NCI-H146 treated with DMSO at 0.1 percent for 48 hours (cell line): Measurements from ENCODE around the gene ADGRL2.

Experiments
- DNase-seq: peaks from one replicate; lab custom pipeline; 2025; ENCODE audit not compliant: unreplicated experiment; lab: John Stamatoyannopoulos, UW

Gene ADGRL2

DNA sequence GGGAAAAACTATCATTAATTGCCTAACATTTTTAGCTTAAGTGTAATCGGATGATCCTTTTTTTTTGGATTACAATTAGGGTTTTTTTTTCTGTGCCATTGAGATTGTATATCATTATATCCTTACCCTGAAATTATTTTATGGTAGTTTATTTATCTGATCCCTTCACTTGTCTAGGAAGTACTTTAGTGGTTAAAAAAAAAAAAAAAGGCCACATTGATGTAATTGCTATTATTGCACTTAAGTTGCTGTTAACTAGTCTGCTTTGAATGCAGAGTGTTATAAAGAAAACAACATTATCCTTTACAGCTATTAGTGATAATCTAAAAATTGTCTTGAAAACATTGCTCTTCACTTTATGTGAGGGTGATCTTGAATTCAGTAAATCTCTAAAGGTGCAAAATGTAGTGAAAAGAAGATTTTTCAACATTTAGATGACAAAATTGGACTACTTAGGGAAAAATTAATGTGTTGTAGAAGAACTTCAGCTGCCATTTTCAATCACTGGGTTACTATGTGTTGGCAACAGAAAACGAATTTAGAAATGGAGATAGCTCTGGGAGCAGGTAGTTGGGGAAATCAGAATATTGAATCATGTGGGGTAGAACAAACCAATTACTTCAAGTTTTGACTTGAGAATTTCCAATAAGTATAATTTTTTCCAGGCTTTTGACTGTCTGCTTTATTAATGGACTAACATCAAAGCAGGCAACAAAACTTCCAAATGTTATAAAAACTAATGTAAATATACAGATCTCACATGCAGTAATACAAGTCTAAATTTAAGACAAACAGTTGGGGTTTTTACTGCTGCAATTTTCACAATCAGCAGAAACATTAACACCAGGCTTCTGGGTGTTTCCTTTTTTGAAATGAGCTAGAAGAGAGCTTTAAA, 5.0 kb downstream of the ADGRL2 start:
- no peak for DNase-seq

DNA sequence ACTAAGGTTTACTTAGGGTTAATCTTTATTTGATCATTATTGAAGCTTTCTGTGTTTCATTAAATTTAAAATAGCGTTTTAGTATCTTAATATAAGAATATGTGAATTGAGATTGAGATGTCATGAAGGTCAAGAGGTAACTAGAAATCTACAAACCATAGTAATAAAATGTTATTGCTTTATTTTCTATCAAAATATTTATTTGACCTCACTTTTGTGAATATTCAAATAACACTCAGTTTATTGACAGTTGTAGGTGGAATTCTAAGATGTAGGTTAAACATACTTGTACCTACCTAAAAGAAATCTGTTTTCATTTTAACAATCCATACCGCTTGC, 5.7 kb downstream of the ADGRL2 start:
- DNase-seq, result no peak

DNA sequence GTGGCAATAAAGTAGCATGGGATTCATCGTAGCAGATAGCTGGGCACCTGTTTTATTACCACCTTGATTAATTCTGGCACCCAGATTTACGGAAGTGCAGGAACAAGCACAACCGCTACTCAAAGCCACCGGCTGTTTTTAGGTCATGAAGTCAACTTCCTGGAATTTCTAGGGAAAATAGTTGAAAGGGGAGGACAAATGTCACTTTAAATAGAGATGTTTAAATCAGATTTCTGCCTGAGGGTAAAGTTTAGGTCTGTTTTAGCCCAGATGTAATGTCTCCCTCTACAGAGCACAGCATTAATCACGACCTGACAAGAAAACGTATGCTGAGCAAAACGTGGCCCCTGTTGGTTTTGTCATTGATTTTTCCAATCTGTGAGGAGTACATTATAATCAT, 8.0 kb downstream of the ADGRL2 start:
- DNase-seq, result no peak

DNA sequence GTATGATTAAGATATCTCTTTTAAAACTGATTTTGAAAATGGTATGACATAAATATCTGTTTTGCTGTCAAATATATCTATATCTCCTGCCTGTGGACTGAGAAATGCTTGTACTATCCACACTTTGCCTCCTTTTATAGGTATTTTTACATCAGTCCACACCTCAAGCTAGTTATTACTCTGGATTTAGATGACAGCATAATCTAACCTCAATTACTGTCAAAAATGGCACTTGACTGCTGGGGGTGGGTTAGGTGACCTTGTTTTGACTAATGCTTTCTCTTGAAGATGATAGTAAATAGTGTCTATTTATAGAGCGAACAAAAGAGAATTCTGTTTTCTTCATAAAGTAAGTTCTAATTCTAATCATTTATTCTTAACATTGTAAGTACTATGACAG, 9.1 kb downstream of the ADGRL2 start:
- no peak for DNase-seq

DNA sequence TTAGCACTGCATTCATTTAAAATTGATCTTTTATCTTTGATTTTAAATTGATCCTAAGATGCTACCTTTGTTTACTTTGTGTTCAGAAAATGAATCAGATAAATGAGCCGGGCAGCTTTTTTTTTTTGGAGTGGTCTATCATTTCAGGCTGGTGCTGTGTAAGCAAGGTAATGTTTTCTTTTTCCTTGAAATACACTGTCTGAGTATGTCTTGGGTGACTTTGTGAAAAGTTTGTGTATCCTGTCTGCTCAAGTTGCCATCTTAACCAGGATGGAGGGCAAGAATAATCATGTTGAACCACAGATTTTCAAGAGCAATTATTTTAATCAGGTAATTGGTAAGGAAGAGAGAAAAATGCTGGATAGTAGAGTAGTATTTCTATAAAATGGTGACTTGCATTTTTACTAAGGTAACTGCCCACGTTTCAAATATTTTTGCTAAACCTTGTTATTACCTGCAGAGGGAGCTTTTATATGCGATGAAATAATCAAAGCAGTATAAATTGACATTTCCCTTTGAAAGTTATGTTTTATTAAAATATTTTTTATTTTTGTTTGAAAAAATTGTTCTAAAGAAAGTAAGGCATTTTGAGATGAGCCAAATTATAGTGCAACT, 11.1 kb downstream of the ADGRL2 start:
- no peak for DNase-seq

DNA sequence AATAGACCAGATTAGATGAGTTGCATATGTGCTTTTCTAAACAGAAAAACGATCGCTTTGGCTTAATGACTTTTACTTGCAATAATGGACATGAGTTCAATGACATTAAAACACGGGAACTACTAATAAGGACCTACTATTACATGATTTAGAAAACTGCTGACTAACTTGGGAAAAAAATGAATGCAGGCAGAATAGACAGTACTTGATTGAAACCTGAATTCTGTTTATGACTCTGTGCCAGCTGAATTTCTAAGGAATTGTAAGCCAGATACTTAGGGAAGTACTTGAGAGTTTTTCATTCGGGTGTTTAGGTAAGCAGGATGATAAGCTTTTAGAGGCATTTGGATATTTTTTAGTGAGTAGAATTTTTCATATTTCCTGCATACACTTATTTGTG, 12.0 kb downstream of the ADGRL2 start:
- no peak for DNase-seq

DNA sequence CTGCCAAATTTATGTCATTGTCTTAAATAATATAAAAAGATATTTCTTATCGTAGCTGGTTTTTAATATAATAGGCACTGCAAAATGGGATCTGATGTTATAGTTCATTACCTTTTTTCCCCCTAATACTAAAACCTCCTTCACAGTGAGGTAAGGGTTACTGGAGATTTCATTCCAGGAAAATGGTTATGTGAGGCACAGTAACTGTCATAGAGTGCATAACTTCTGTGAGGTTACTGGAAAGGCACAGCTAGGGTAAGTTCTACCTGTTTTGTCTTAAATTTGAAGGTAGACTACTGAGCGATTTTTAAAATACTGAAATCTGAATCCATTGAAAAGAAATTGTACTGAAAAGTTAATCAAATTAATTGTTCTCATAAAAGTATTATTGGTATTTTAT, 13.0 kb downstream of the ADGRL2 start:
- DNase-seq, result no peak

DNA sequence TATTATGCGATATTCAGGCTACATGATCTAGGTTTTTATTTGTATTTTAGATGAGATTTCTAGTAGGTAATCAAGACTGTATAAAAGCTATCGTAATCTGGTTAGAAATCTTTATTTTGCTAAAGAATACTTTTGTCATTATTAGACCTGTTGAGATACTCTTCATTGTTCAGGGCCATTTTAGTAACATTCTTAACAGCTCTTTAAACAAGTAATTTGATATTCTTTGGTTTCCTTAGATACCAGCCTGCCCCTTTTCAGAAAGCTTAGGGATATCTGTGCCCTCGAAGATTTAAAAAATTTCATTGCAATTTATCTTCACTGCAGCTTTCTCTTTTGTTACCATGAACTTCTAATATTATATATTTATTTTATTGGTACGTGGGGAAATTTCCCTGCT, 18.9 kb downstream of the ADGRL2 start:
- no peak for DNase-seq

DNA sequence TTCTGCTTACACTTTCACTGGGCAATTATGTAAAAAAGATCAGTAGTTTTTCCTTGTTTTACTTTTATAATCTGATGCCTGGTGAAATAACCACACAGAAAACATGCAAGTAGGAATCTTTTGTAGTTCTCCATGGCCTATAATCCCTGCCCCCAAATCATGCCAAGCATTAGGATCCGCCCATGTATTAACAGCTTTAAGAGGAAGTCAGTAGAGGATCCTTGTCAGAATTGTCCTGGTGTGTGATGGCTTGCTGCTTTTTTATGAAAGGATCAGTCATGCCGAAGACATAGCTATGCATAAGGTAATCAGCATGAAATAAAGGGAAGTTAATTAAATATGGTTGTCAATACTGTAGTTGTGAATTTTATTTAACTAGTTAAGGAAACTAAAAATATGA, 20.0 kb downstream of the ADGRL2 start:
- DNase-seq, result no peak

DNA sequence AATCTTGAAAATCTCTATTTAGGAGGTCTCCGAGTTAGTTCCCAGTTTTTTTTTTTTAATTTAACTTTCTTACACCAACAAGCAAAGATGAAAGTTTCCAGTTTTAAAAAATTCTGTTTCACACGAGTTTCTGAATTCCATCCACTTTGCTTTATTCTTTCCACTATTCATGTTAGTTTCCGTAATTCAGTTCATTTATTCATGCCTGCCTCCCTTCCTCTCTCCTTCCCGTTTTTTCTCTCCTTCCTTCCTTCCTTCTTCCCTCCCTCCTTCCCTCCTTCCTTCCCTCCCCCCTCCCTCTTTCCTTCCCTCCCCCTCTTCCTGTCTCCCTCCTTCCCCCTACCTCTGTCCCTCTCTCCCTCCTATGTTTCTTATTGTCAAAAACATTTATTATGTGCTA, 22.3 kb downstream of the ADGRL2 start:
- no peak for DNase-seq

DNA sequence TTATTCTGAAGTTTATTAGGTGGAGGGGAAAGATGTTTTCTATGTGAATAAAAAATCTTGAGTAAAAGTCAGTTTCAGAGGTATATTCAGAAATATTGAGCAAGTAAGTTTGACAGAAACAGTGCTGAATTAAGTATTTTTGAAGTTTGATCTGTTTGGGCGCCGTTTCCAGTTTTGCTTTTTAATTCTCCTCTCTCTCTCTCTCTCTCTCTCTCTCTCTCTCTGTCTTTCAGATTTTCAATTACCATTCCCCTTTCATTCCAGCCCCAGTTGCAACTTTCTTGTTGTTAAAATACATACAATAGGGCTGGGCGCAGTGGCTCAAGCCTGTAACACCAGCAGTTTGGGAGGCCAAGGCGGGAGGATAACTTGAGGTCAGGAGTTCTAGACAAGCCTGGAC, 24.0 kb downstream of the ADGRL2 start:
- no peak for DNase-seq

DNA sequence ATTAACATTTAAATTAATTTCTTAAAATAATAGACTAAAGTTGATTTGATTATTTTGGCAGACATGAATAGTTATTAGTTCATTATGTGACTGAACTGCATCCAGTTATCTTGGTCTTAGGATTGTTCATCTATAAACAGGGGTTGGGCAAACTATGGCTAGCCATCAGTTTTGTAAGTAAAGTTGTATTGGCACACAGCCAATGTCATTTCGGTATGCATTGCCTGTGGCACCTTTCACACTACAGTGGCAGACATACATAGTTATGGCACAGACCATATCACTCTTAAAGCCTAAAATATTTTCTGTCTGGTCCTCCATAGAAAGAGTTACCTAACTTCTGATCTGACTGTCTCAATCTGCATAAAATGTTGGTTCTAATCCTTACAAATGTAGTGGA, 27.2 kb downstream of the ADGRL2 start:
- DNase-seq, result no peak

DNA sequence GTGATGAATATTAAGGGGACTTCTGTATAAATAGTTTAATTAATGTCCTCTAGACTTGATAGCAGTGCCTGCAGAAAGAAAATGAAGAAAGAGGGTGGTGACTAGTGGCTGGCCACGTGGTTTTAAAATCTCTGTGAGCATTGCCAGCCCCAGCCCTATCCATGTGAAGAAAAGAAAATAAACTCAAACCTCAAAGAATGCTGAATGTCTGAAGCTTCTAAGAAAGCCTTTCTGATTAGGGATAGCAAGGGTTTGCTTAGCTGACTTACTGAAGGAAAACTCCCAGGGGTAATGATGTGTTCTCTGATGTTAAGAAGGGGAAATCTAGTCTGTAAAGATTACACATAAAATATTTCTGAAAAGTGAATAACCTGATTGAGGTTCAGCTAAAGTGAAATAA, 31.8 kb downstream of the ADGRL2 start:
- no peak for DNase-seq

DNA sequence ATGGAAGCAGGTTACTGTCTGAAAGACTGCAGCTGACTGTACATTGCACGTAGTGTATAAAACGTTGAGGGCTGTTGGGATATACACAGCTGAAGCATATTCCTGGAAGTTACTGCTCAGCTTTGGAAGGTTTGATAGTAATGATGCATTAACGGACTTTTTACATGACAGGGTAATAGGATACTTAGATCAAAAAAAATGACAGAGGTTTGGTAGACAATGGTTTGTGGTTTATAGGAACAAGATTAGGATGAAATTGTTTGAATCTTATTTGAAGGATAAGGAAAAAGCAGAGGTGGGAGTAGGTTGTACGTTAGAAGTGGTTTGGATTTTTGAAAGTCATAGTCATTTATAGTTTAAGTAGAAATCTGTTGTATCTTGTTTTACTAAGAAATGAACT, 33.0 kb downstream of the ADGRL2 start:
- DNase-seq, result no peak

DNA sequence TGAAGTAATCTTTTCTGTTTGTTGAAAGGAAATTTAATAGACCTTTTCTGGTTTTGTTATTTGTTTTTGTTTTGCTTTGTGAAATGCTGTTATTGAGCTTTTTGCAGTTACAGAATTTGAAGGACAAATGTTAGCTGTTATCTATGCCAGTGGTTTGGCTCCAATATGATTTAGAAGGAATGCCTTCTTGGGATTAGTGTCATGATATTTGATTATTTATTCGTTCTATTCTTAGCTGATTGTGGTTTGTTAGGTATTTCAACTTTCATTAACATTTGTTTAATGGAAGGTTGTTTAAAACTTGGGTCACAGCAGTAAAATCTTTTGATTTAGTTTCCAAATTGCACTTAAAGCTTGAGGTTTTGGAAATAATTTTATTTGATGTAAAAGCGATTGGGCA, 33.5 kb downstream of the ADGRL2 start:
- DNase-seq, result no peak

DNA sequence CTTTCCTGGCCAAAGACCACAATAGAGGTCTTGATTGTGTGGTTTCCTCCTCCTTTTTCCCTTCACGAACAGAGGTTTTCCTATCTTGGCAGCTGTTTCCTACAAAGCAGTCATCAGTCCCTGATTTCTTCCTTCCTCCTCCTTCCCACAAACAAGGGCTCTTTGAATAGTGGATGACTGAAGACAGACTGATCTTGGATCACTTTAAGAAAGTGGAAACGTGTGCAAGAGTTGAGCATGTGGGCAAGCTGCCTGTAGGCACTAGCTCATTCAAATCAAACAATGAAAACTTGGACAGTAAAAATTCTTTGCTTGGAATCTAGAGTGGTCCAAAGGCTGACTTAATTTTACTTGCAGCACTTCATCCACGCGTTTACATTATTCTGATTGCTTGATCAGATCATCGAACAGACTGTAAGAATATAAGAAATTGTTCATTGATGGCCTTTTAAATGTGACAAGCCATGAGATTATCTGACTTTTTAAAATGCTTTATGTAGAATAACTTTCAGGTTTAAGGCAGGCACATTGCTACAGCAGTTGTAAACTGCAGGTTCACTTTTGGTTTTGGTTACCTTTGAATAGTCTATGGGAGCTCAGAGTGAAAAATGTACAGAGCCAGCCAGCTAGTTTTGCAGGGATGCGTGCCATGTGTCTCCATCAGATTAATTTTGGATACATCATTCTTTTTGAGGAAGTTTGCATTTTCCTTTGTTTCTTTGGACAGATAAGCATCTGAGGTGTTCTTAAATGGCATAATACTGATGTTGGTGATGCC, 34.4 kb downstream of the ADGRL2 start:
- no peak for DNase-seq

DNA sequence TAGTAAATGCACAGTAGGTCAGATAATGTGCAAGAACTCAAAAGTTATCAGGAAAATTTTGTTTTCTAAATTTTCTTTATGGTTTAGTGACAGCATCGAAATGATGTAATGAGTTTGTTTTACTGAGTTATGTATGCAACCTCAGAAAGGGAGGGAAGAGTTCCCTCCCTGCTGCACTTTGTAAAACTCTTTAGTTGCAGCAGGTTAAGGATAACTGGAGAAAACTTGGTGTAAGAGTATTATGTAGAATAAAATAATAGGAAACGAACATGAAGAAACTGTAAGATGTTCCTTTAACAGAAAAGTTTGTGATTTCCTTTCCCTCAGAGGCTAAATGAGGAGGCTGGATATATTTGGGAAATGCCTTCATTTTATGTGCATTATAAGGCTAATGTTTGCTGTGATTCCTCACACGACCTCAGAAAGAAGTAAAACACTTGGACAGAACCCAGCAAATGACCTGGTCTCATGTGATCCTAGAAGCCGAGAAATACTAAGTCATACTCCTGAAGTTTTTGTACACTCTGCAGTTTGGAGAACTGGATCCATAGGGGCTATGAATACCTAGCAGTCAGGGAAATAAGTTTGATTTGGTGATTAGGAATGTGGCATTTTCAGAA, 35.4 kb downstream of the ADGRL2 start:
- DNase-seq, result no peak

DNA sequence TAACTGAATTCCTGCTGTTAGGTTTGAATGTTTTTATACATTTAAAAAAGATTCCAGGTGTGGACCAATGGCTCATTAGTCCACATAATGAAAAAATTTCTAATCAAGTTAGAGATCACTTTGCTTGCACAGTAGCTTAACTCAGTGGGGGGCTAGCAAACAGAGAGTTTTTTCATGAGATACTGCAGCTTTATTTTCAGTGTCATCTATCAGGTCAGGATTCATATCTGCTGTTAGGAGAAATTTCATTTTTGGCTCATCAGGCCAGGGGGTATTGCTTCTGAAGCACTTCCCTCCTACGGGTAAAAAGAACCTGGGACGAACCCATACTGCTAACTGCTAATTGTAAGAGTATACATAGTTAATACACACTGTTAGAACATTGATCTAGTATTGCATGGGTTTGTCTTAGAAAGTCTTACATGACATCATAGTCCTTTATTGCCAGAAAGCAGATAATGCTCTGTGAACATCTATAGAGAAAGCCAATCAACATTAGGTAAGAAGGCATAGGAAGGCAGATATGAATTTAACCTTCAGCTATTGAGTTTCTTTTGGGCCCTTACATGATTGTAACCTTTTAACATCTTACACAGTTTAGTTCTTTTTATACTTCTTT, 38.0 kb downstream of the ADGRL2 start:
- DNase-seq, result peak; percentile 20

DNA sequence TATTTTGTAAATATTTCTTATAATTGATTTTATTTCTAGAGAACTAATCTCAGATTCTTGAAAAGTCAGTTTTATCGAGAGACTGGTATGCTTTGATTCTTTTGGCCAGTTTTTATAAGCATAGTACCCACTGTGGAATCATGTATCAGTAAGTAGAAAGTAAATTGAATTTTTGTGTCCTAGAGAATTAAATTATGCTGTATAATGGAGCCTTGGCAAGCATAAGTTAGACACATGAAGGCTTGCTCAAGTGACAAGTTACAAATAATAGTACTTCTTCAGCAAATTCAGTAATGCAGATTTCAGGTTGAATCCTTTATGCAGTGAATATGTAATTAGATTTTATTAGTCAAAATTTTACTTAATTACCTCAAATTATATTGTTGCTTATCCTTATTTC, 40.1 kb downstream of the ADGRL2 start:
- no peak for DNase-seq

DNA sequence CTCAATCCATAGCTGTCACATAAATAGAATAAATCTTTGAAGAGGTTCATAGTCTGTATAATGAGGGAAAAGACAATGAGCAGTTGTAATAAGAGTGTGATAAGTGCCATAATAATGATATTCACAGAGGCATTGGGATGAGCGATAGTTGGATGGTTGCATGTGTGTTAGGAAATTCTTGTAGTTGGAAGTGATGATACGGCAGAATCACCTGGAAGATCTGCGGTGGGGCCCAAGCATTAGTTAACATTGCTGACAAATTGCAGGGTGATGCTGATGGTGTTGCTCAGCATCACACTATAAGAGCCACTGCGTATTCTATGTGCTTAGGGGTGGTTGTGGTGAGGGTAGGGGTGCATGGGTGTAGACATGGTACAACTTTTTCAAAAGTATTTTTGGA, 41.1 kb downstream of the ADGRL2 start:
- DNase-seq, result no peak

DNA sequence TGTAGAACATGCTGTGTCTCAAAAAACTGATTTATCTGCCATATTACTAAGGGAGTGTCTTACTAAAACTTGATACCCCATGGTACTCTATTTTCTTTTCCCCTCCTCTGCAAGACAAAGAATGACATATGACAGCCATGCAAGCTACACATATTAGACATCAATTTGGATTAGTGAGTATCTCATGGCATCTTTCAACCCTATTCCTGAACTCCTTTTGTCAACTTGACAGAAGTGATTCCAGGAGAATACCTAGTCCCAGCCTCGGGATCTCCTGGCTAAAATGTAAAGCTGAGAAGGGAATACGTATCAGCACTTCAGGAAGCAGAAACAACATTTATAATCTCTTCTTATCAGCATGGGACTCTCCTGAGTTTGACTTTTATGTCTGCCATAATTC, 43.7 kb downstream of the ADGRL2 start:
- no peak for DNase-seq
